ENCODE measurements around the gene PREX1.
"Not testable (repeated sequence)": the region's sequence is repeated elsewhere in the genome, so short reads cannot be mapped to it uniquely, and the experiment has no call there.

Gene PREX1

GRCh38 chr20:48773837-48774418 lies 53.9 kb downstream of the PREX1 start:
- DNase-seq = no peak

- no peak for DNase-seq
Observed at GRCh38 chr20:48772183-48772976, 55.4 kb downstream of the PREX1 start.

GRCh38 chr20:48771542-48771941 lies 56.3 kb downstream of the PREX1 start:
- DNase-seq = no peak

- no peak for DNase-seq
Observed at GRCh38 chr20:48770700-48771442, 56.9 kb downstream of the PREX1 start.

- DNase-seq = peak; percentile 10 to 63 (median 42)
Observed at GRCh38 chr20:48769069-48769983, 58.5 kb downstream of the PREX1 start.

- no peak for DNase-seq
Observed at GRCh38 chr20:48766961-48767960, 60.5 kb downstream of the PREX1 start.

- no peak for DNase-seq
Observed at GRCh38 chr20:48766205-48766604, 61.6 kb downstream of the PREX1 start.

- DNase-seq = no peak
Observed at GRCh38 chr20:48765359-48765758, 62.4 kb downstream of the PREX1 start.

- no peak for DNase-seq
Observed at GRCh38 chr20:48763216-48763914, 64.4 kb downstream of the PREX1 start.

GRCh38 chr20:48761874-48762273 lies 65.9 kb downstream of the PREX1 start:
- no peak for DNase-seq

GRCh38 chr20:48761023-48761785 lies 66.6 kb downstream of the PREX1 start:
- peak in 2 of 4 experiments; percentile 13 to 21 for DNase-seq

- peak in 2 of 4 experiments; percentile 42 to 45 for DNase-seq
Observed at GRCh38 chr20:48760403-48760983, 67.3 kb downstream of the PREX1 start.

- no peak for DNase-seq
Observed at GRCh38 chr20:48759631-48760245, 68.1 kb downstream of the PREX1 start.

GRCh38 chr20:48758206-48758820 lies 69.5 kb downstream of the PREX1 start:
- no peak for DNase-seq

- not testable (repeated sequence) for DNase-seq
Observed at GRCh38 chr20:48756774-48757173, 71.0 kb downstream of the PREX1 start.

GRCh38 chr20:48754292-48754691 lies 73.5 kb downstream of the PREX1 start:
- no peak for DNase-seq

GRCh38 chr20:48752963-48753362 lies 74.8 kb downstream of the PREX1 start:
- no peak for DNase-seq

GRCh38 chr20:48751871-48752270 lies 75.9 kb downstream of the PREX1 start:
- DNase-seq = no peak
